IMR-90 (cell line): Measurements from ENCODE around the gene CCDC92. TPM values are rescaled to one million over a fixed set of nuclear protein-coding genes. Genes with fewer than 3 reads are reported as not detected.

Source experiments
- ATAC-seq: fragments of 200-7000 bp; cut with Tn5 transposase; 2 replicates; pipeline ENCODE4 v1.9.1; 2020; ENCODE audit warnings: low read depth, mild to moderate bottlenecking, moderate library complexity
- BruUV-seq: library from RNA; stranded (reverse); fragments of 400-500 nt; replicated peaks from 2 replicates; lab custom pipeline; 2021; lab: Mats Ljungman, UMichigan
- CTCF ChIA-PET: fragments of 300-600 bp; formaldehyde crosslinking; extraction: SDS; loops from one replicate; lab custom pipeline; 2021; ENCODE audit warnings: antibody characterized with exemption; lab: Yijun Ruan, JAX
- POLR2A ChIA-PET: fragments of 300-600 bp; sonication (Branson Sonifier 250); formaldehyde crosslinking; loops from one replicate; lab custom pipeline; 2022; ENCODE audit warnings: antibody characterized with exemption; ENCODE audit not compliant: unreplicated experiment; lab: Charles Lee
- DNase-seq: peaks from one replicate; pipeline ENCODE4 v3.0.0; 2013
- H2AFZ ChIP-seq: replicated peaks from 2 replicates; pipeline ENCODE3; 2013; ENCODE audit warnings: low read length, mild to moderate bottlenecking; ENCODE audit not compliant: poor library complexity
- H2AK5ac ChIP-seq: 2 replicates; pipeline ENCODE4 v1.6.1; 2013; ENCODE audit warnings: low read depth, low read length, inconsistent platforms
- H2AK9ac ChIP-seq: replicated peaks from 2 replicates; pipeline ENCODE3; 2013; ENCODE audit warnings: mild to moderate bottlenecking, low read depth, low read length, moderate library complexity; ENCODE audit not compliant: poor library complexity
- H2BK120ac ChIP-seq: 2 replicates; pipeline ENCODE4 v1.6.1; 2013; ENCODE audit warnings: low read depth, low read length, inconsistent platforms
- H2BK15ac ChIP-seq: 3 replicates; pipeline ENCODE4 v1.6.1; 2013; ENCODE audit warnings: low read depth, low read length, inconsistent platforms
- H2BK20ac ChIP-seq: 2 replicates; pipeline ENCODE4 v1.6.1; 2013; ENCODE audit warnings: low read depth, mild to moderate bottlenecking, inconsistent platforms, low read length, moderate library complexity
- H2BK5ac ChIP-seq: 2 replicates; pipeline ENCODE4 v1.6.1; 2013; ENCODE audit warnings: mild to moderate bottlenecking, low read depth, low read length, inconsistent platforms; ENCODE audit not compliant: poor library complexity, severe bottlenecking
- H3K14ac ChIP-seq: replicated peaks from 2 replicates; pipeline ENCODE4 v1.6.1; 2013; ENCODE audit warnings: low read depth, low read length, inconsistent platforms
- H3K18ac ChIP-seq: 2 replicates; pipeline ENCODE4 v1.6.1; 2013; ENCODE audit warnings: low read depth, low read length, control low read depth
- H3K23ac ChIP-seq: 2 replicates; pipeline ENCODE4 v1.6.1; 2013; ENCODE audit warnings: low read depth, low read length, inconsistent platforms
- H3K27ac ChIP-seq: 2 replicates; pipeline ENCODE4 v1.5.1; 2013; ENCODE audit warnings: mild to moderate bottlenecking, control low read depth, low read length; ENCODE audit not compliant: insufficient read depth
- H3K27me3 ChIP-seq: 2 replicates; pipeline ENCODE4 v1.6.1; 2013; ENCODE audit warnings: low read length; ENCODE audit not compliant: control insufficient read depth, insufficient read depth
- H3K36me3 ChIP-seq: 2 replicates; pipeline ENCODE4 v1.6.1; 2013; ENCODE audit warnings: low read length, mixed read lengths; ENCODE audit not compliant: control insufficient read depth, insufficient read depth
- H3K4ac ChIP-seq: 2 replicates; pipeline ENCODE4 v1.6.1; 2013; ENCODE audit warnings: low read depth, low read length, inconsistent platforms
- H3K4me1 ChIP-seq: 2 replicates; pipeline ENCODE4 v1.6.1; 2013; ENCODE audit warnings: low read length, mixed read lengths; ENCODE audit not compliant: control insufficient read depth, insufficient read depth
- H3K4me2 ChIP-seq: 2 replicates; pipeline ENCODE4 v1.6.1; 2013; ENCODE audit warnings: low read depth, mild to moderate bottlenecking, control low read depth, low read length, moderate library complexity
- H3K4me3 ChIP-seq: 2 replicates; pipeline ENCODE4 v1.5.1; 2013; ENCODE audit warnings: low read depth, mild to moderate bottlenecking, control low read depth, low read length, moderate library complexity; ENCODE audit not compliant: insufficient read depth
- H3K56ac ChIP-seq: 2 replicates; pipeline ENCODE4 v1.6.1; 2013; ENCODE audit warnings: low read length, inconsistent platforms; ENCODE audit not compliant: insufficient read depth; ENCODE audit errors: extremely low read depth
- H3K79me1 ChIP-seq, 2 experiments: 2 replicates each; pipeline ENCODE4 v1.6.1; 2013; ENCODE audit warnings: low read length in 2 of 2, inconsistent platforms in 1 of 2, low read depth in 1 of 2
- H3K9ac ChIP-seq: 2 replicates; pipeline ENCODE4 v1.6.1; 2013; ENCODE audit warnings: low read depth, low read length, control low read depth
- H3K9me1 ChIP-seq: 2 replicates; pipeline ENCODE4 v1.6.1; 2013; ENCODE audit warnings: low read length, inconsistent platforms; ENCODE audit not compliant: insufficient read depth
- H3K9me3 ChIP-seq: 2 replicates; pipeline ENCODE4 v1.6.1; 2013; ENCODE audit warnings: low read length; ENCODE audit not compliant: control insufficient read depth, insufficient read depth
- H4K20me1 ChIP-seq: 2 replicates; pipeline ENCODE4 v1.6.1; 2013; ENCODE audit warnings: low read length, inconsistent platforms; ENCODE audit not compliant: insufficient read depth
- H4K5ac ChIP-seq: 2 replicates; pipeline ENCODE4 v1.6.1; 2013; ENCODE audit warnings: mild to moderate bottlenecking, low read depth, low read length, control low read depth
- H4K8ac ChIP-seq, 2 experiments: 2 replicates each; pipeline ENCODE4 v1.6.1; 2013; ENCODE audit warnings: low read depth in 2 of 2, low read length in 2 of 2, control low read depth in 1 of 2, inconsistent platforms in 1 of 2
- H4K91ac ChIP-seq: 2 replicates; pipeline ENCODE4 v1.6.1; 2013; ENCODE audit warnings: low read depth, low read length, inconsistent platforms; ENCODE audit not compliant: insufficient read depth
- CEBPB ChIP-seq: IDR thresholded peaks from 2 replicates; pipeline ENCODE4 v1.6.1; 2012; ENCODE audit warnings: low read depth, low read length, improper control_type of control experiment
- ELK1 ChIP-seq: fragments of 150-350 bp; IDR thresholded peaks from 2 replicates; pipeline ENCODE4 v1.6.1; 2016; ENCODE audit warnings: low read depth, mild to moderate bottlenecking, low read length, moderate library complexity, borderline replicate concordance
- MAZ ChIP-seq: IDR thresholded peaks from 2 replicates; pipeline ENCODE4 v1.6.1; 2012; ENCODE audit warnings: low read depth, mild to moderate bottlenecking, low read length, improper control_type of control experiment, moderate library complexity, borderline replicate concordance
- RAD21 ChIP-seq: IDR thresholded peaks from 2 replicates; pipeline ENCODE4 v1.6.1; 2012; ENCODE audit warnings: low read length, improper control_type of control experiment
- WGBS, 2 experiments: methylation state at CpG; one replicate each; pipeline versions ENCODE4 v1.1.5 to v1.1.7; 2013; ENCODE audit warnings: missing lambda C conversion rate in 2 of 2; ENCODE audit not compliant: insufficient read length in 1 of 2; ENCODE audit errors: extremely low coverage in 2 of 2; 5-methylcytosine and 5-hydroxymethylcytosine counted together
- dilution Hi-C: fragments of 300-500 bp; cut with HindIII; formaldehyde crosslinking; loops from one replicate; pipeline ENCODE4 v1.14.3; 2018; ENCODE audit warnings: low sequenced_read_pairs; ENCODE audit not compliant: unreplicated experiment
- in situ Hi-C: fragments of 300-500 bp; cut with MboI; formaldehyde crosslinking; loops from 3 replicates; pipeline ENCODE4 v1.14.3; 2019; ENCODE audit warnings: low sequenced_read_pairs, inconsistent platforms, mixed read lengths
- intact Hi-C: fragments of 100-400 bp; cut with micrococcal nuclease; formaldehyde crosslinking; loops from 2 replicates; pipeline ENCODE4 v1.10.0; 2022
- polyA plus RNA-seq, 3 experiments: library from polyadenylated mRNA; depleted of rRNA; stranded (reverse); fragments of >200 nt; gene quantifications; 2 replicates each; pipeline ENCODE4 v1.2.3, GENCODE V29; 2012; ENCODE audit warnings: low replicate concordance in 1 of 3
- total RNA-seq: library from RNA; depleted of rRNA; stranded (reverse); fragments of >200 nt; gene quantifications from 2 replicates; pipeline ENCODE4 v1.2.3, GENCODE V29; 2012

The CCDC92 gene
- total and polyA plus RNA-seq, 2 of the 4 experiments (the other 2 are of a cell fraction) = 5.7 to 55.5 TPM

- no peak overlapping the region for H3K18ac ChIP-seq
- in situ Hi-C loops (no loop called here), intact Hi-C loops (no loop called here), dilution Hi-C loops (no loop called here)
- H3K56ac ChIP-seq = no peak overlapping the region
- no peak overlapping the region for H4K8ac ChIP-seq
- no CpG with 5 or more reads among the region's 9 CpGs for WGBS, 2 experiments
- peaks cover 20 to 70% of the 10 kb centered on the region in 2 experiments for H3K79me1 ChIP-seq
- CTCF ChIA-PET = interaction anchor here (0.6 to 1.6 kb wide), 2 partner anchors 18 to 51 kb away, joined by 3 read pairs; no protein-coding TSS in a partner anchor
- no peak overlapping the region for H4K5ac ChIP-seq
- no peaks in the 10 kb centered on the region for H3K9me3 ChIP-seq
- peaks cover 10% of the 10 kb centered on the region for H3K4me1 ChIP-seq
- TF ChIP-seq MAZ (no peak), CEBPB (no peak), ELK1 (no peak), RAD21 (no peak)
- H3K4me2 ChIP-seq = no peak overlapping the region
- POLR2A ChIA-PET = no interaction called here
- no peak overlapping the region for H2BK120ac ChIP-seq
- no peaks in the 10 kb centered on the region for H3K36me3 ChIP-seq
- H3K4me3 ChIP-seq = no peak overlapping the region
- H2BK5ac ChIP-seq = no peak overlapping the region
- peaks cover 6% of the 10 kb centered on the region; the same call in 1 of the 2 replicates for H3K9me1 ChIP-seq
- H2AK5ac ChIP-seq = no peak overlapping the region
- BruUV-seq = no TSS peak
- no peak overlapping the region for H2AK9ac ChIP-seq
- no peaks in the 10 kb centered on the region for H3K27me3 ChIP-seq
- no peak overlapping the region for H2BK15ac ChIP-seq
- H3K4ac ChIP-seq = no peak overlapping the region
- no peak overlapping the region for H3K23ac ChIP-seq
- ATAC-seq = no peak
- no peak overlapping the region for H2AFZ ChIP-seq
- no peak overlapping the region for H4K91ac ChIP-seq
- no peak for DNase-seq
- no peak overlapping the region for H3K14ac ChIP-seq
- no peak overlapping the region for H3K27ac ChIP-seq
- H2BK20ac ChIP-seq = no peak overlapping the region
- H4K20me1 ChIP-seq = 0 out of 2 replicates have a peak, but pooled peaks cover 4% of the 10 kb centered on the region
- H3K9ac ChIP-seq = no peak overlapping the region
Measured at GRCh38 chr12:123956249-123956648, 16.4 kb downstream of the CCDC92 start.
